NOMO-1 (cell line): ENCODE data around the gene IQGAP2.
"Not testable (repeated sequence)": the region's sequence is repeated elsewhere in the genome, so short reads cannot be mapped to it uniquely, and the experiment has no call there.

Experiments used
- DNase-seq, 2 experiments: peaks; one replicate each; lab custom pipeline; 2025; ENCODE audit not compliant: unreplicated experiment in 2 of 2; lab: John Stamatoyannopoulos, UW

The IQGAP2 gene

DNA sequence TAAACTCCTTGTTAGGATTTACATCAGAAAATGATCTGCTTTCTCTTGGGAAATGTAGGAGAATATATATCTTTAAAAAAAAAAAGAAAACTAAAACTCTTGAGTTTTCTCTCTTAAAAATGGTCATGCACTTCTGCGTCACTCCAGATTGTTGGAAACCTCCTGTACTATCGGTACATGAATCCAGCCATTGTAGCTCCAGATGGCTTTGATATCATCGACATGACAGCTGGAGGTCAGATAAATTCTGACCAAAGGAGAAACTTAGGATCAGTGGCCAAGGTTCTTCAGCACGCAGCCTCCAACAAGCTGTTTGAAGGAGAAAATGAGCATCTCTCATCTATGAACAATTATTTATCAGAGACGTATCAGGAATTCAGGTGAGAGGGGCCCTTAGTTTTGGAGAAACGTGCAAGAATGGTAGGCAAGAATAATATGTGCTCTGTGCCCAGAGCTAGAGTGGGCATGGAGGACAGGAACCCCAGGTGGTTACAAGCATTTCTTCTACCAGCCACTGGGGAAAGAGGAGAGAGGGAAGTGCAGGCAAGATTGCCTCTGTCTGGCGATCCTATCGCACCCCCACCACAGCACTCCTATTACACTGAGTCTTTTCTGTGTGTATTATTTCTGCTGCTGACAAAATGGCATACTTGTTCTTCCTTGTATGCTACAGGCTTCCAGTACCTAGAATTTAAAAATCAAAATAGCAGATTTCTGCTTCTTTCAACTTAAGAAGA, 271.4 kb downstream of the IQGAP2 start:
- DNase-seq = no peak

- DNase-seq = no peak
Measured at GRCh38 chr5:76675364-76675763, 272.3 kb downstream of the IQGAP2 start.

DNA sequence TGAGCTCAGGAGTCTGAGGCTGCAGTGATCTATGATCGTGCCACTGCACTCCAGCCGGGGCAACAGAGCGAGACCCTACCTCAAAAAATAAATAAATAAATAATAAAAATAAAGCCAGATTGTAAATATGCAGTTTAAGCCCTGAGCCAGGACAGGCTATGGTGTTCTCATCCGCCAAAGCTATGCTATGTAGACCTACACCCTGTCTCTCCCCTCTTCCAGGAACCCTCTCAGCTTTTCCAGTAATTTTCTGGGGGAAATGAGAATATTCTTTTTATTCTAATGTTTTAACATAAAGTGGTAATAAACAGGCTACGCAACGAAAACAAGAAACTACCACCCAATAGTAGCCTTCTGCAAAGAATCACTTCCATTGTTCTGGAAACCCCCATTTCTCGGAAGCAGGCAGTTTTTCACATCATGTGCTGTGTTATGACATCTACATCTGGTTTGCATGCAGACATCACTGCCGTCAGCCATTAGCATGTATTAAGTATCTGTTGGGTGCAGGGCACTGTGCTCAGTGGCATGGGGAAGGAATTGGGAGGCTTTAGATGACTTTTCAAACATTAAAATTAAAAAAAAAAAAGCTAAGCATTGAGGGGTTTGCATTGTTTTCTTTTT, 274.9 kb downstream of the IQGAP2 start:
- no peak for DNase-seq

- no peak for DNase-seq
Measured at GRCh38 chr5:76679231-76679630, 276.1 kb downstream of the IQGAP2 start.

DNA sequence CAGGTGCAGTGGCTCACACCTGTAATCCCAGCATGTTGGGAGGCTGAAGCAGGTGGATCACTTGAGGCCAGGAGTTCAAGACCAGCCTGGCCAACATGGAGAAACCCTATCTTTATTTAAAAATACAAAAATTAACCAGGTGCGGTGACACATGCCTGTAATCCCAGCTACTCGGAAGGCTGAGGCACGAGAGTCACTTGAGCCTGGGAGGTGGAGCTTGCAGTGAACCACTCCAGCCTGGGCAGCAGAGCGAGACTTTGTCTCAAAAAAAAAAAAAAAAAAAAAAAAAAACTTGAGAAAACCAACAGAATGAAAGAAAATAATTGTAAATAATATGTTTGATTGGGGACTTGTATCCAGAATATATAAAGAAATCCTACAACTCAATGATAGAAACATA, 277.7 kb downstream of the IQGAP2 start:
- DNase-seq = not testable (repeated sequence)

GRCh38 chr5:76681287-76681686, 278.2 kb downstream of the IQGAP2 start:
- DNase-seq = no peak

DNA sequence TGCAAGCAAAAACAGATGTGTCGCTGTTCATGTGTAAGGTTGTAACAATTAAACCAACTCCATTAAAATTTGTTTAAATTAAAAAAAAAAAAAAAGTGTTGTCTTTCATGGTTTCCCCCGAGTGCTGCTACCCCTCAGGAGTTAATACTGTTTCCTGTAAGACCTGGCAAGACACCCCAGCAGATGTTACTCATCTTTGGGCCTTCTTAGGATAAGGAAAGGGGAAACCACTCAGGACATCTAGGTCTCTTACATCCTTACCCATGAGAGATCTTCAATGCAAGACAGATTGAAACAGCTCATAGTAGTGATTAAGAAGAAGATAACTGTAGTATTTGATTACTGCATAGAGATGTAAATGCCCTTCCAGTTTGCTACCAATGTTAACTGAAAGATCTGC, 279.3 kb downstream of the IQGAP2 start:
- no peak for DNase-seq

- no peak for DNase-seq
Measured at GRCh38 chr5:76683816-76684731, 281.0 kb downstream of the IQGAP2 start.

DNA sequence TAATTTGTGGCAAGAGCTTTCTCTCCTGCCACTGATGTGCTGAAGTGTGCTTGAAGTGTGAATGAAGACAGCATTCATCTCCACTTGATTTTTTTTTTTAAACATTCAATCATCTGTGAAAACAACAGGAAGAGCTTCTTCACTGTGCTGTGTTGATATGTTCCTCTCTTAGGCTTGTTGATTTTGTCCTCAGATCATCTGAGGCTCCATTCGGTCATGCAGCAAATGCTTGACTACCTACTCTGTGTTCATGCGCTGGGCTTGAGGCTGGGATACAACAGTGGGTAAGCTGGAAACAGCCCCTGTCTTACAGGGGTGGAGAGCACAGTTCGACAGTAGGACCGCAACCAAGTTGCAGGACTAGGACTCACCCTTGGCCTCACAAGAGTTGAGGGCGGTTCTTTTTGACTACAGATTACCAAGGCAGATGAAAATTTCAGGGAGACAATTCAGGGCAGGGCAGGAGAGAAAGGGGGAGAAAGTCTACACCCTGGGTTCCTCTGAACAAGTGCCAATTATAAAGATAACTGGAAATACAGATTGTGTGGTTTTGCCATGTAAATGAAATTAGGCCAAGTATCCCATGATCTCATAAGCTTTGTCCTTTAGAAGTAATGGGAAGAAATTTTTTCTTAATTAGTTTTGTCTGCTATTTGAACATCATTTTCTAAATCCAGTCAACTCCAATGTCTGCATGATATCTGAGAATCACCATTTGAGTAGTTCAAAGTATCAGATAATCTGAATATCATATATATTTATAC, 281.9 kb downstream of the IQGAP2 start:
- DNase-seq = no peak

GRCh38 chr5:76685704-76686103, 282.6 kb downstream of the IQGAP2 start:
- no peak for DNase-seq

GRCh38 chr5:76688212-76688611, 285.1 kb downstream of the IQGAP2 start:
- no peak for DNase-seq

DNA sequence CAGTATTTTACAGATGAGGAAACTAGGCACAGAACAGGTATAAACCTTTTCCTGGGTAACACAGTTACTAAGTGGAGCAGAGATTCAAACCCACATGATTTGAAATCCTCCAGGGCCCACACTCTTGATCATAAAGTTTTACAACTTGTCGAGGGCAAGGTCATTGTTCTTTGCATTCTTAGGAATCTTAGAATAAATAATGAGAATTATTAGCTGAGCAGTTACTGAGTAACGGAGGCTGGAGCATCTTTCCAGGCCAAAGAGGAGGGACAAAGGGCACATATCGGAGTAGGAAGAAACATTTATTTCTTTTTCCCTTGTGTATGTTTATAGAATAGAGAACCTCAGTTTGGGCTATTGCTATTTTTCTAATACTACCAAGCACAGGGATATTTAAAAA, 285.8 kb downstream of the IQGAP2 start:
- DNase-seq = no peak

GRCh38 chr5:76689321-76690036, 286.4 kb downstream of the IQGAP2 start:
- no peak for DNase-seq

- no peak for DNase-seq
Measured at GRCh38 chr5:76690037-76690679, 287.1 kb downstream of the IQGAP2 start.

GRCh38 chr5:76690704-76691466, 287.8 kb downstream of the IQGAP2 start:
- no peak for DNase-seq

- DNase-seq = no peak
Measured at GRCh38 chr5:76691467-76692273, 288.6 kb downstream of the IQGAP2 start.

DNA sequence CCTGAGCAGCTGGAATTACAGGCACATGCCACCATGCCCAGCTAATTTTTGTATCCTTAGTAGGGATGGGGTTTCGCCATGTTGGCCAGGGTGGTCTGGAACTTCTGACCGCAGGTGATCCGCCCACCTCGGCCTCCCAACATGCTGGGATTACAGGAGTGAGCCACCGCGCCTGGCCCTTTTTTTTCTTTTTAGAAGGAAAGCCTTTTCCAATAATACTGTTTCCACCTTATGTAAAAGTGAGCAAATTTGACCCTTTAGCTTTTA, 289.1 kb downstream of the IQGAP2 start:
- DNase-seq = no peak

DNA sequence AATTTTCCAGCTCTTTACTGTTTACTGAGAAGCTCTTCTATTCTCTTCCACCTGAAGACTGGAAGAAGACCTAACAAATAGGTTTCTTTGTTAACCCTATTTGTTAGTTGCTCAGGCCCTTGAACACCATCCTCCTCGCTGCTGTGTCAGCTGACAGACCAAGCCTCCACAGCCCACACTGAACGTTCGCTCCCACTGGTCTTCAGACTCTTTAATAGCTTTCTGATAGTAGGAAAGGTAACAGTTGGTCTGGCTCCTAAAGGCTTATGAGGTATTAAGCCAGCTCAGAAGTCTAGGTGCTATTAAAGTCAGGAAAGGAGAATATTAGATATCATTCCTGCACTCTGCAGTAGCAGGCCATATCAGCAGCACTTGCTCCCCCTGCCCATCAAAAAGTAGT, 289.6 kb downstream of the IQGAP2 start:
- no peak for DNase-seq
